Neutrophil (primary cell): ENCODE data around the gene DCDC2.
"Not testable (repeated sequence)": the region's sequence is repeated elsewhere in the genome, so short reads cannot be mapped to it uniquely, and the experiment has no call there.

ENCODE experiments used
- H3K27ac ChIP-seq: fragments of 200-600 bp; sonication (generic); 2 replicates; pipeline ENCODE4 v1.5.1; 2016; ENCODE audit warnings: mild to moderate bottlenecking, moderate library complexity
- H3K27me3 ChIP-seq: fragments of 200-600 bp; sonication (generic); 2 replicates; pipeline ENCODE4 v1.6.0; 2016; ENCODE audit warnings: mild to moderate bottlenecking
- H3K36me3 ChIP-seq: fragments of 200-600 bp; sonication (generic); 2 replicates; pipeline ENCODE4 v1.5.1; 2017
- H3K4me1 ChIP-seq, 2 experiments: fragments of 200-600 bp in 1 of 2; sonication (generic) in 1 of 2; 1 replicate in 1 of 2; 2 replicates in 1 of 2; pipeline versions ENCODE4 v1.5.1 to v1.6.1; 2013 to 2016; ENCODE audit warnings: low read depth in 1 of 2, low read length in 1 of 2, mild to moderate bottlenecking in 1 of 2, moderate library complexity in 1 of 2; ENCODE audit not compliant: control insufficient read depth in 1 of 2, insufficient read depth in 1 of 2
- H3K4me3 ChIP-seq, 2 experiments: fragments of 200-600 bp in 1 of 2; sonication (generic) in 1 of 2; 1 replicate in 1 of 2; 2 replicates in 1 of 2; pipeline ENCODE4 v1.5.1; 2013 to 2016; ENCODE audit warnings: low read depth in 1 of 2, low read length in 1 of 2, mild to moderate bottlenecking in 1 of 2, moderate library complexity in 1 of 2
- H3K9me3 ChIP-seq: fragments of 200-600 bp; sonication (generic); 2 replicates; pipeline ENCODE4 v1.5.1; 2016
- CTCF ChIP-seq: fragments of 200-600 bp; sonication (generic); IDR thresholded peaks from 2 replicates; pipeline ENCODE4 v1.5.1; 2016; ENCODE audit warnings: antibody characterized with exemption

DCDC2 gene

GRCh38 chr6:24148154-24148570 lies 209.7 kb downstream of the DCDC2 start:
- H3K9me3 ChIP-seq, result no peaks in the 10 kb centered on the region
- no peak overlapping the region for H3K27ac ChIP-seq
- no peaks in the 10 kb centered on the region for H3K27me3 ChIP-seq
- no peak for TF ChIP-seq CTCF
- H3K36me3 ChIP-seq, result no peaks in the 10 kb centered on the region
- no peaks in the 10 kb centered on the region for H3K4me1 ChIP-seq
- no peak overlapping the region for H3K4me3 ChIP-seq

- H3K4me3 ChIP-seq, result no peak overlapping the region
- H3K9me3 ChIP-seq, result no peaks in the 10 kb centered on the region
- H3K27me3 ChIP-seq, result no peaks in the 10 kb centered on the region
- H3K27ac ChIP-seq, result no peak overlapping the region
- no peaks in the 10 kb centered on the region for H3K4me1 ChIP-seq
- H3K36me3 ChIP-seq, result no peaks in the 10 kb centered on the region
- no peak for TF ChIP-seq CTCF
These were observed 210.2 kb downstream of the DCDC2 start for GRCh38 chr6:24147511-24148153.

- Histone ChIP-seq H3K4me1 (no peaks in the 10 kb centered on the region), H3K9me3 (no peaks in the 10 kb centered on the region), H3K4me3 (no peak overlapping the region), H3K36me3 (no peaks in the 10 kb centered on the region), H3K27me3 (no peaks in the 10 kb centered on the region), H3K27ac (no peak overlapping the region)
- TF ChIP-seq CTCF, result no peak
These were observed 211.0 kb downstream of the DCDC2 start for GRCh38 chr6:24146871-24147270.

GRCh38 chr6:24145690-24146131 lies 212.1 kb downstream of the DCDC2 start:
- no peak for TF ChIP-seq CTCF
- H3K27me3 ChIP-seq, result no peaks in the 10 kb centered on the region
- H3K4me3 ChIP-seq, result no peak overlapping the region
- H3K4me1 ChIP-seq, result no peaks in the 10 kb centered on the region
- no peaks in the 10 kb centered on the region for H3K36me3 ChIP-seq
- no peak overlapping the region for H3K27ac ChIP-seq
- H3K9me3 ChIP-seq, result no peaks in the 10 kb centered on the region

GRCh38 chr6:24142733-24143132 lies 215.1 kb downstream of the DCDC2 start:
- not testable (repeated sequence) for H3K27me3 ChIP-seq, H3K4me1 ChIP-seq, H3K9me3 ChIP-seq, H3K4me3 ChIP-seq, H3K27ac ChIP-seq, H3K36me3 ChIP-seq

GRCh38 chr6:24140591-24140990 lies 217.3 kb downstream of the DCDC2 start:
- no peak for TF ChIP-seq CTCF
- Histone ChIP-seq H3K4me3 (no peak overlapping the region), H3K4me1 (no peaks in the 10 kb centered on the region), H3K9me3 (no peaks in the 10 kb centered on the region), H3K27ac (no peak overlapping the region), H3K27me3 (no peaks in the 10 kb centered on the region), H3K36me3 (no peaks in the 10 kb centered on the region)
